NCI-H1417 (cell line): ENCODE measurements around the gene COQ10A.
"Not testable (repeated sequence)": the region's sequence is repeated elsewhere in the genome, so short reads cannot be mapped to it uniquely, and the experiment has no call there.

Experiments used
- DNase-seq, 3 experiments: peaks; one replicate each; lab custom pipeline; 2025; lab: John Stamatoyannopoulos, UW

Gene COQ10A

DNA sequence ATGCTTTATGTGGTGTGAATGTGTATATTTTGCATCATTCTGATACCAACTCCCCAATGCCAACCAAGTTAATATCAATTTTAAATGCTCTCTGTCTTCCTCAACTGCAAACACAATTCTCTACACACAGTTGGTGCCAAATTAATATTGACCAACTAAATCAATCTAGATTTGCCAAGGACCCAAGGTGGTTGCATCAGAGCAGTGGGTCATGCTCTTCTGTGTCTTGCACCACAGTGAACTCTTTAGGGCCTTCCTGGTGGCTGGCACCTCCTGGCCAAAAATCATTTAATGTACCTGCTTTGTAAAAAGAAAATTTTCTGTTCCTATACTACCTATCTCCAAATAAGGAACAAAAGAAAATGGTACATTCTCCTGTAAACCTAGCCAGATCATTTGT, 14.1 kb downstream of the COQ10A start:
- DNase-seq = no peak

DNA sequence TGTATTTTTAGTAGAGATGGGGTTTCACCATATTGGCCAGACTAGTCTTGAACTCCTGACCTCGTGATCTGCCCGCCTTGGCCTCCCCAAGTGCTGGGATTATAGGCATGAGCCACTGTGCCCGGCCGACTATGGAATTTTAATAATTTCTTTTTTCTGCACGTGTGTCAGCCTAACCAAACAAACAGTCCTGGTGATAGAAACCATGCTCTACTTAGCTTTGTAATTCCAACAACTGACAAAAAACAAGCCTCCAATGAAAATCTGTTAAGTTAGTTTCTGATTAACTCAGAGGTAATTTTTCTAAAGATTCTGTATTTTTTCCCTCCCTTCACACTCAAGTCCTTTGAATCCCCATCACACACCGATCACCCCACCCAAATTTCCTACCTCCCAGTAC, 15.3 kb downstream of the COQ10A start:
- no peak for DNase-seq

DNA sequence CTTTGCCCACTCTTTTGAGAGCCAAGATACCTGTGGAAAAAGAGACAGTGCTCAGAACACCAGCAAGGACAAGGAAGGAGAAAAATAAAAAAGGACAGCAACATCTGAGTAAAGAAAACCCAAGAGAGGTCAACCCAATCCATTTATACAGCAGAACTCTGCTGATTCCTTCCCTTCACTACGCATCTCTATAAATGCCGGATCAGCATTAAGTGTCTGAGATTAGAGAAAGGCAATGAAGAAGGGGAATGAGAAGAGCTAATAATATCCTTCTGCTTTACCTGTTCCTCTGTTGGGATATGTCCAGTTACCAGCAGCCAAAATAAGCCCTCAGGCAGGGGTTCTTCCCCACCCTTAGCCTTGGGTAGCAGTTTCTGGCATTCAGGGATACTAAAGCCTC, 15.8 kb downstream of the COQ10A start:
- no peak for DNase-seq

DNA sequence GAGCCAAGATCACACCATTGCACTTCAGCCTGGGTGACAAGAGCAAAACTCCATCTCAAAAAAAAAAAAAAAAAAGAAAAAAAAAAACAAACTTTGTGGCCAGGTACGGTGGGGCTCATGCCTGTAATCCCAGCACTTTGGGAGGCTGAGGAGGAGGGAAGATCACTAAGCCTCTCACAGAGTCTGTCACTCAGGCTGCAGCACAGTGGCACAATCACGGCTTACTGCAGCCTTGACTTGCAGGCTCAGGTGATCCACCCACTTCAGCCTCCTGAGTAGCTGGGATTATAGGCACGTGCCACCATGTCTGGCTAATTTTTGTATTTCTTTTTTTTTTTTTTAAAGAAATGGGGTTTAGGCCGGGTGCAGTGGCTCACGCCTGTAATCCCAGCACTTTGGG, 17.5 kb downstream of the COQ10A start:
- DNase-seq = not testable (repeated sequence)

DNA sequence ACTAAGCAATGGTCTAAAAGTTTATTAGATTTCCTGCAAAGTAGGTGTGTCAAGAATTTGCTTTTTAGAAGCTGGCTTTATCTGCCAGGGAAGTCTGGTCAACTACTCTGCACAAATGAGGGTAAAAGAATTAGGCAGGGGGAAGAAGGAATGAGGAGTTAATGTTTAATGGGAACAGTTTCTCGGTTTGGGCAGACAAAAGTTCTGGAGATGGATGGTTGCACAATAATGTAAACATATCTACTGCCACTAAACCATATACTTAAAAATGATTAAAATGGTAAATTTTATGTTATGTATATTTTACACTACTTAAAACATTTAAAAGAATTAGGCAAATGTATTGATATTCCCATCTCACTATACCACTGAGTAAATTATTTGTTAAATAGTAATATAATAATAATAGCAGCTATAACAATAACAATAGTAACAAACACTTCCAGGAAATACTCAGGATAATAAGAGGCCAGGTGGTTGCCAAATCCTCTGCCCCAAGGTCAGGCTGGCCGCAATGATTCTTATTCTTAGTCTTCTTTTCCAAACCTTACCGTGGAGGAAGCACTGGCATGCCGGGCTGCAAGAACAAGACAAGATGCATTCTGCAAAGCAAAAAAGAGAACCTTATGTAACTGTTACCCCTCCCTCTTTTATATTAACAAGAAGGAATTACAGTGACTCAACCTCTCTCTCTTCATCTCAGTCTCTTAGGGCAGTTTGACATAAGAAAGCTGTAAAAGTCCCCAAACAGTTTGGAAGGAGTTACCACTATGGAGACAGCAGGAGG, 19.5 kb downstream of the COQ10A start:
- no peak for DNase-seq

- DNase-seq = no peak
These were observed 22.1 kb downstream of the COQ10A start for GRCh38 chr12:56288705-56289387.

DNA sequence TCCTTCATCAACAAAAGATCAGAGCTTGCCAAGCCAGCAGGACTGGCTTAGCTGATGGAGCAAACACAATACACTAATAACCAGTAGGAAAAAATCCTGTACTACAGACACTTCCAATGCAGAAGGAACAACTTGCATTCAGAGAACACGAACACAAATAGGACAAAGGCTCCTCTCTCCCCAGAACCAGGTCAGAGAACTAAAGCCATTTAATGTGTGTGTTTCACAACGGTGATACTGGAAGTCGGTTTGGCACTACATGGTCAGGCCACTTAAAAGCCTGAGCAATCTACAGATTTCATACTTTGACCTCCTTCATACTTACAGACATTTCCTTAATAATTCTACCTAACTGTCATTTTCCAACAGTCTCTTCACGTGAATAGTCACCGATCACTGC, 27.1 kb downstream of the COQ10A start:
- DNase-seq = no peak

DNA sequence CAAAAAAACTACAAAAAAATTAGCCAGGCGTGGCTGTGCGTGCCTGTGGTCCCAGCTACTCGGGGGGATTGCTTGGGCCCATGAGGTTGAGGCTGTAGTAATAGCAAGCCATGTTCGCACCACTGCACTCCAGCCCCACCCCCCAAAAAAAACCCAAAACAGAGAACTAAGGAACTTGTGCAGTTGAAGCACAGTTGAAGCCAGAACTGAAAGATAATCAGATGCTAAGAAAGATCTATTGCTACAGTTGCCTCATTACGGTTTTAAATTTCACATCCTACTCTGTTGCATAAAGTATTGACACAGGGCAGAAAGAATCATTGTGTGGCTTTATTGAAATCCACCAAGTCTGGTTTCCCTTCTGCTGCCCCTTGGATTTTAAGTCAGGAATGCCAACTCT, 29.6 kb downstream of the COQ10A start:
- no peak for DNase-seq

- no peak for DNase-seq
These were observed 30.7 kb downstream of the COQ10A start for GRCh38 chr12:56297400-56297799.

- DNase-seq = no peak
These were observed 32.1 kb downstream of the COQ10A start for GRCh38 chr12:56298828-56299227.

DNA sequence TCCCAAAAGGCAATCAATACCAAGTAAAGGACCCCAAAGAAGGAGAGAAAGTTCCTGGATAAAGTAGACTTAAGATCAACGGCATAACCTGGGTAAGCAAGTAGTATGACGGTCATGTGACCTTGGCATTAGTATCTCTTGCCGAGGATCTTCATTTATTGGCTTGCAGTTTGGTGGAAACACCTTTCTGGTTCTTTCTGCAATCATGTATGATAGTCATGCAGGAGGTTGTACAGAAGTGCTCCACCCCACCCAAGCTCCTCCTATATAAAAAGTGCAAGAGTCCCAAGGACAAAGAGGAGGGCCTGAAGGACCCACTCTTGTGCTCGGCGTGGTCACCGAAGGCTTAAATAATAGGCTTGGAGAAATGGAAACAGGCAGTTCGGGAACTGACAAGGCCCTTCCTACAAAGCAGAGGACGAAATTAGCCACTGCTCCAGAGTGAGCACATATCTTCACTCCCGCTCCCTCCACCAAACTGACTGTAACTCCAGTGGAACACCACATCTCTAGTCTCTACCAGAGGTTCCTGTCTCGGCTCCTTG, 32.6 kb downstream of the COQ10A start:
- DNase-seq = peak in 1 of 3 experiments; percentile 42

DNA sequence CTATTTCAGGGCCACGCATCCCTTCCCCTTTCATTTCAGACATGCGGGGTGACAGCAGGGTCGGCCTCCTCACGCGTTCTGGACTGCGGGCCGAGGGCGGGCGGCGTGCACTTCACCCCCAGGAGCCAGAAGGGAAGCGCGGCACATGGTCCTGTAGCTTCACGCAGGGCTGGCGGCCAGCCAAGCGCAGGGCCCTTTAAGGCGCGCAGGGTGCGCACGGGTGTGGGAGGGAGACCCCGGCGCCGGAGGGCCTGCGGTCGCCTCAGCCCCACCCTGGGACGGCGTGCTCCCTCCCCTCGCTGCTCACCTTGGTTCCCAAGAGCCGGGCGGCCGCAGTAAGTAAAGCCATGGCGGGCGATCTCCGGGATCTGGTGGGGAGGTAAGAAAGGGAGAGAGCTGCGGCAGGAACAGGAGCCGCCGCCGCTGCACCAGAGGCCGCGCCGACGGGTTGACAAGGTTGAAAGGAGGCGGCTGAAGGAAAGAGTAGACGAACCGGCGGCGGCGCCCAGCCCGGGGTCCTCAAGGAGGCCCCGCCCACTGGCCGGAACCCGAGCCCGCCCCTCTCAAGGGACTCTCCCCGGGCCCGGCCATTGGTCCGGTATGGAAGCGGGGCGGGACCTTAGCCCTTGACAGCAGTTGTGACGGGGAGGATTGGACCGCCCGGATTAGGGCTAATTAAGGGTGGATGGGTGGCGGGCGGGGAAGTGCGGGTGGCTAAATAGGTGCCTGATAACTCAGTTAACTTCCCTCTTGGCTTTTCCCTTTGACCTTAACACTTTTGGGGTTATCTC, 33.3 kb downstream of the COQ10A start, which contains the start of gene CS:
Gene CS (minus strand): TSS at position 478 of the 791 bp plus-strand sequence. CDS start 129 bp downstream, at position 349.
- DNase-seq = peak; percentile 99 to 100 (median 99)

DNA sequence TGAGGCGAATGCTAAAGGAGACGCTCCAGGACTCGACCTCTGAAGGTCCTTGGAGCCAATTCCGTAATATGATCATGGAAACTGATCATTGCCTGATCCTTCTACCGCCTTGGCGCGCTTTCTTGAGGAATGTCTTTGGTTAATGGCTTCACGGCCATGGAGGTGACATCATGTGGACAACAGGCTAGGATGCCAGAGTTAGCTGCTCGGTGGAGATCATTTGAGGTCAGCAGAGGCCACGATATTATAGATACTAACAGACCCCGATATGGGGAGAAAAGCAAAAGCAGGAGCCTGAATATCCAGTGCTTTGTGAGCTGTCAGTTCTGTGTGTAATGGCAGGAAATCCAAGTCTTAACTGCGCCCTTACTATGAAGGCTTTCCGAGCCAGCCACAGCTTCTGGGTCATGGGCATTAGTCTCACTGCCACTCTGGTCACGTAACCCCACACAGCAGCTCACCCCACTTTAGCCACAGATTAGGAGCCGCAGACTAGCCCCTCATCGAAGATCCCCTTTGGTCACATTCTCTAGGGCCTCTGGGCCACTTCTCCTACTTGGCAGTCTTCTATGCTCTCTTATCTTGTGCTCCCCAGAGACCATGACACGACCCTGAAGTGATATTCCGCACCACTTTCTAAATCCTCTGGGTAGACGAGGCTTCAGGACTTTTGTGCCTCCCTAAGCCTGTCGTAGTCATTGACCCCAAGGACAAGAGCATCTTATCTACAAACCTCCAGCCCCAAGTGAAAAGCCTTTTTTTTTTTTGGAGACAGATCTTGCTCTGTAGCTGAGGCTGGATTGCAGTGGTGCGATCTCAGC, 34.1 kb downstream of the COQ10A start:
- DNase-seq = no peak

- no peak for DNase-seq
These were observed 37.5 kb downstream of the COQ10A start for GRCh38 chr12:56304276-56304675.

GRCh38 chr12:56304872-56305590, 38.3 kb downstream of the COQ10A start:
- no peak for DNase-seq

- DNase-seq = no peak
These were observed 40.7 kb downstream of the COQ10A start for GRCh38 chr12:56307221-56307965.

GRCh38 chr12:56308714-56309113, 42.0 kb downstream of the COQ10A start:
- no peak for DNase-seq

DNA sequence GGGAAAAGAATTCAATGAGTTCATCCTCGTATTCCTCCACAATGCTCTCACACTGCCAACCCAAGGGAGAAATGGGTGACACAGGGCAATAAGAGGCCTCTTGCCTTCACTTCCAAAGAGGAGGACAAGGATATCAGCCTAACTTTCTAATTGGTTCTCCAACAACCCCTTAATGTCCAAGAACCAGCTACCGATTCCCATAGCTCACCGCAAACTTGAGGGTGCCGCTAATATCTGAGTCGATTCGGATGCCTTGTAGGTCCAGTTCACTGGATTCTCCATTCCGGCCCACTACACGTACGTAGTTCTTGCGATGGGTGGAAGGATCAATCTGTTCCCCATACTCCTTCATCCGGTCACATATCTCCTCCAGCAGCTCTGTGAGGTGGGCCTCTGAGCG, 44.3 kb downstream of the COQ10A start:
- no peak for DNase-seq

GRCh38 chr12:56315249-56315621, 48.5 kb downstream of the COQ10A start:
- DNase-seq = peak in 1 of 3 experiments; percentile 69
